Measurements from ENCODE around the gene DNASE1L2.

DNASE1L2 gene

GRCh38 chr16:2223942-2224486 lies 12.2 kb upstream of the DNASE1L2 start:
- no peak for DNase-seq (ENCODE audit: low spot score)

GRCh38 chr16:2226245-2226793 lies 9.9 kb upstream of the DNASE1L2 start:
- no peak for DNase-seq (ENCODE audit: low spot score)

- DNase-seq (ENCODE audit: low spot score) = no peak
Observed at GRCh38 chr16:2226918-2227317, 9.3 kb upstream of the DNASE1L2 start.

- DNase-seq (ENCODE audit: low spot score) = no peak
Observed at GRCh38 chr16:2228161-2228824, 8.0 kb upstream of the DNASE1L2 start.

- no peak for DNase-seq (ENCODE audit: low spot score)
Observed at GRCh38 chr16:2229091-2229490, 7.2 kb upstream of the DNASE1L2 start.

- no peak for DNase-seq (ENCODE audit: low spot score)
Observed at GRCh38 chr16:2229632-2230250, 6.5 kb upstream of the DNASE1L2 start.

- DNase-seq (ENCODE audit: low spot score) = no peak
Observed at GRCh38 chr16:2230376-2230775, 5.9 kb upstream of the DNASE1L2 start.

GRCh38 chr16:2231016-2231931 lies 5.0 kb upstream of the DNASE1L2 start:
- no peak for DNase-seq (ENCODE audit: low spot score)

GRCh38 chr16:2232094-2232990 lies 3.9 kb upstream of the DNASE1L2 start:
- DNase-seq (ENCODE audit: low spot score) = no peak

- no peak for DNase-seq (ENCODE audit: low spot score)
Observed at GRCh38 chr16:2233046-2233775, 3.0 kb upstream of the DNASE1L2 start.

GRCh38 chr16:2233872-2234812 lies 2.1 kb upstream of the DNASE1L2 start:
- DNase-seq (ENCODE audit: low spot score) = no peak

- no peak for DNase-seq (ENCODE audit: low spot score)
Observed at GRCh38 chr16:2234813-2235170, 1.5 kb upstream of the DNASE1L2 start.

- DNase-seq (ENCODE audit: low spot score) = no peak
Observed at GRCh38 chr16:2235234-2235651, 1.0 kb upstream of the DNASE1L2 start.

GRCh38 chr16:2235695-2236336 lies 428 bp upstream of the DNASE1L2 start:
- no peak for DNase-seq (ENCODE audit: low spot score)

GRCh38 chr16:2237102-2237482 lies 848 bp downstream of the DNASE1L2 start:
- no peak for DNase-seq (ENCODE audit: low spot score)

GRCh38 chr16:2237493-2238149 lies 1.4 kb downstream of the DNASE1L2 start:
- DNase-seq (ENCODE audit: low spot score) = no peak

GRCh38 chr16:2238150-2238837 lies 2.0 kb downstream of the DNASE1L2 start:
- DNase-seq (ENCODE audit: low spot score) = no peak

Measured in globus pallidus (tissue), 1 donor.